ENCODE measurements around the gene IQCF5.
"Not testable (repeated sequence)": the region's sequence is repeated elsewhere in the genome, so short reads cannot be mapped to it uniquely, and the experiment has no call there.

IQCF5 gene

GRCh38 chr3:51875501-51875900, at the start of gene IQCF5:
Gene IQCF5, minus strand, starts transcription at chr3:51875601. Its CDS starts 70 bp downstream, at chr3:51875531.
- H3K4me3 ChIP-seq (ENCODE audit: low read depth, low read length) = no peak within 1 kb of the TSS
- TF ChIP-seq MYC (IDR thresholded peaks at IDR 0.05; ENCODE audit: low read depth, low read length) (no peak), MAX (IDR thresholded peaks at IDR 0.05; ENCODE audit: low read depth, low read length) (no peak), CTCF (IDR thresholded peaks at IDR 0.05; ENCODE audit: low read depth, low read length) (no peak), POLR2A (IDR thresholded peaks at IDR 0.05; ENCODE audit: extremely low read depth, insufficient read length) (no peak)
- DNase-seq (ENCODE audit: low read depth) = no peak

GRCh38 chr3:51921081-51921578, 45.7 kb upstream of the IQCF5 start:
- DNase-seq (ENCODE audit: low read depth) = no peak
- TF ChIP-seq MYC (IDR thresholded peaks at IDR 0.05; ENCODE audit: low read depth, low read length) (no peak), CTCF (IDR thresholded peaks at IDR 0.05; ENCODE audit: low read depth, low read length) (no peak), POLR2A (IDR thresholded peaks at IDR 0.05; ENCODE audit: extremely low read depth, insufficient read length) (no peak), MAX (IDR thresholded peaks at IDR 0.05; ENCODE audit: low read depth, low read length) (no peak)
- no peak overlapping the region for H3K4me3 ChIP-seq (ENCODE audit: low read depth, low read length)

GRCh38 chr3:51916418-51916817, 41.0 kb upstream of the IQCF5 start:
- TF ChIP-seq MAX (IDR thresholded peaks at IDR 0.05; ENCODE audit: low read depth, low read length) (no peak), POLR2A (IDR thresholded peaks at IDR 0.05; ENCODE audit: extremely low read depth, insufficient read length) (no peak), CTCF (IDR thresholded peaks at IDR 0.05; ENCODE audit: low read depth, low read length) (no peak), MYC (IDR thresholded peaks at IDR 0.05; ENCODE audit: low read depth, low read length) (no peak)
- H3K4me3 ChIP-seq (ENCODE audit: low read depth, low read length) = no peak overlapping the region
- no peak for DNase-seq (ENCODE audit: low read depth)

- H3K4me3 ChIP-seq (ENCODE audit: low read depth, low read length) = no peak overlapping the region
- TF ChIP-seq MYC (IDR thresholded peaks at IDR 0.05; ENCODE audit: low read depth, low read length) (no peak), POLR2A (IDR thresholded peaks at IDR 0.05; ENCODE audit: extremely low read depth, insufficient read length) (no peak), MAX (IDR thresholded peaks at IDR 0.05; ENCODE audit: low read depth, low read length) (no peak), CTCF (IDR thresholded peaks at IDR 0.05; ENCODE audit: low read depth, low read length) (no peak)
- DNase-seq (ENCODE audit: low read depth) = no peak
Measured at GRCh38 chr3:51908026-51908425, 32.6 kb upstream of the IQCF5 start.

- no peak for TF ChIP-seq CTCF (IDR thresholded peaks at IDR 0.05; ENCODE audit: low read depth, low read length)
- DNase-seq (ENCODE audit: low read depth) = no peak
- no peak overlapping the region for H3K4me3 ChIP-seq (ENCODE audit: low read depth, low read length)
Measured at GRCh38 chr3:51904034-51904823, 28.8 kb upstream of the IQCF5 start.

GRCh38 chr3:51902361-51902760, 27.0 kb upstream of the IQCF5 start:
- DNase-seq (ENCODE audit: low read depth); H3K4me3 ChIP-seq (ENCODE audit: low read depth, low read length): not testable (repeated sequence)

GRCh38 chr3:51900043-51900442, 24.6 kb upstream of the IQCF5 start:
- H3K4me3 ChIP-seq (ENCODE audit: low read depth, low read length); DNase-seq (ENCODE audit: low read depth): not testable (repeated sequence)

Data from NB4 (cell line).